Vagina (tissue), 2 donors: Measurements from ENCODE around the gene CD40LG. TPM values are rescaled to one million over a fixed set of nuclear protein-coding genes. Genes with fewer than 3 reads are reported as not detected.

Experiments used
- DNase-seq, 2 donors: peaks; one replicate each; pipeline ENCODE4 v3.0.0-alpha.2; 2017; ENCODE audit errors: extremely low spot score in 2 of 2
- H3K27ac ChIP-seq: fragments of 200-600 bp; sonication (generic); one replicate; pipeline ENCODE4 v1.5.1; 2019
- H3K27me3 ChIP-seq: fragments of 200-600 bp; sonication (generic); one replicate; pipeline ENCODE4 v1.5.1; 2019
- H3K36me3 ChIP-seq, 2 donors: fragments of 200-600 bp; sonication (generic); one replicate each; pipeline ENCODE4 v1.5.1; 2017 to 2019
- H3K4me1 ChIP-seq: fragments of 200-600 bp; sonication (generic); one replicate; pipeline ENCODE4 v1.5.1; 2019
- H3K4me3 ChIP-seq, 2 donors: fragments of 200-600 bp; sonication (generic); 1 replicate in 1 of 2; 2 replicates in 1 of 2; pipeline ENCODE4 v1.5.1; 2016 to 2019
- H3K9me3 ChIP-seq: fragments of 200-600 bp; sonication (generic); one replicate; pipeline ENCODE4 v1.5.1; 2019
- CTCF ChIP-seq, 3 experiments: fragments of 450-650 bp in 2 of 3; fragments of 200-600 bp in 1 of 3; sonication (generic) in 1 of 3; IDR thresholded peaks; one replicate each; pipeline ENCODE4 v1.5.1; 2017 to 2019; ENCODE audit warnings: antibody characterized with exemption in 3 of 3, mild to moderate bottlenecking in 2 of 3, moderate library complexity in 2 of 3
- POLR2A ChIP-seq, 2 donors: fragments of 450-650 bp; IDR thresholded peaks; one replicate each; pipeline ENCODE4 v1.6.1; 2017; ENCODE audit warnings: antibody characterized with exemption in 2 of 2, mild to moderate bottlenecking in 2 of 2, moderate library complexity in 2 of 2
- POLR2AphosphoS5 ChIP-seq, 2 donors: sonication (generic); formaldehyde crosslinking; IDR thresholded peaks; one replicate each; pipeline ENCODE4 v1.9.0; 2017; ENCODE audit warnings: antibody characterized with exemption in 2 of 2, mild to moderate bottlenecking in 2 of 2, low read depth in 1 of 2; ENCODE audit not compliant: insufficient read depth in 1 of 2
- intact Hi-C: fragments of 100-400 bp; cut with DNase I; formaldehyde crosslinking; loops from one replicate; pipeline ENCODE4 v1.15.1; 2023
- total RNA-seq: library from RNA; depleted of rRNA; stranded (reverse); fragments of >200 nt; gene quantifications from one replicate; pipeline ENCODE4 v1.2.3, GENCODE V29; 2016

Gene CD40LG
- total RNA-seq, 1 donor from 2014 or later: not detected

GRCh38 chrX:136665258-136665900 is 17.4 kb downstream of the CD40LG start:
- Histone ChIP-seq H3K27ac (no peak overlapping the region), H3K27me3 (no peaks in the 10 kb centered on the region), H3K9me3 (no peaks in the 10 kb centered on the region), H3K4me1 (no peaks in the 10 kb centered on the region), H3K36me3 (peaks cover 0 to 6% of the 10 kb centered on the region in 2 donors), H3K4me3 (no peak overlapping the region)
- no peak for DNase-seq
- intact Hi-C loops: no loop called here
- TF ChIP-seq POLR2A (IDR thresholded peaks at IDR 0.05) (no peak), CTCF (IDR thresholded peaks at IDR 0.05) (no peak), POLR2AphosphoS5 (IDR thresholded peaks at IDR 0.05; ENCODE audit: insufficient read depth in 1 of 2, low read depth in 1 of 2) (no peak)

- Histone ChIP-seq H3K27ac (no peak overlapping the region), H3K9me3 (no peaks in the 10 kb centered on the region), H3K36me3 (peaks cover 0 to 6% of the 10 kb centered on the region in 2 donors), H3K27me3 (no peaks in the 10 kb centered on the region), H3K4me1 (no peaks in the 10 kb centered on the region), H3K4me3 (no peak overlapping the region)
- TF ChIP-seq POLR2AphosphoS5 (IDR thresholded peaks at IDR 0.05; ENCODE audit: insufficient read depth in 1 of 2, low read depth in 1 of 2) (no peak), POLR2A (IDR thresholded peaks at IDR 0.05) (no peak), CTCF (IDR thresholded peaks at IDR 0.05) (no peak)
- no peak for DNase-seq
- intact Hi-C loops: no loop called here
Observed at GRCh38 chrX:136666088-136666487, 18.1 kb downstream of the CD40LG start.

- H3K4me1 ChIP-seq: no peaks in the 10 kb centered on the region
- TF ChIP-seq POLR2AphosphoS5 (IDR thresholded peaks at IDR 0.05; ENCODE audit: insufficient read depth in 1 of 2, low read depth in 1 of 2) (no peak), POLR2A (IDR thresholded peaks at IDR 0.05) (no peak)
- no peak for DNase-seq
- intact Hi-C loops: no loop called here
- no peaks in the 10 kb centered on the region for H3K9me3 ChIP-seq
- no peak overlapping the region for H3K27ac ChIP-seq
- H3K27me3 ChIP-seq: no peaks in the 10 kb centered on the region
- H3K4me3 ChIP-seq: no peak overlapping the region
- peaks cover 0 to 10% of the 10 kb centered on the region in 2 donors for H3K36me3 ChIP-seq
Observed at GRCh38 chrX:136667446-136668168, 19.6 kb downstream of the CD40LG start.

GRCh38 chrX:136671006-136671610 is 23.1 kb downstream of the CD40LG start:
- H3K27ac ChIP-seq: no peak overlapping the region
- H3K4me1 ChIP-seq: no peaks in the 10 kb centered on the region
- H3K9me3 ChIP-seq: no peaks in the 10 kb centered on the region
- no peak for DNase-seq
- H3K36me3 ChIP-seq: peaks cover 0 to 10% of the 10 kb centered on the region in 2 donors
- intact Hi-C loops: no loop called here
- no peak for TF ChIP-seq POLR2AphosphoS5 (IDR thresholded peaks at IDR 0.05; ENCODE audit: insufficient read depth in 1 of 2, low read depth in 1 of 2)
- no peak for TF ChIP-seq CTCF (IDR thresholded peaks at IDR 0.05)
- TF ChIP-seq POLR2A (IDR thresholded peaks at IDR 0.05): no peak
- no peak overlapping the region for H3K4me3 ChIP-seq
- no peaks in the 10 kb centered on the region for H3K27me3 ChIP-seq

- Histone ChIP-seq H3K4me3 (no peak overlapping the region), H3K9me3 (no peaks in the 10 kb centered on the region), H3K27me3 (no peaks in the 10 kb centered on the region), H3K27ac (no peak overlapping the region), H3K4me1 (no peaks in the 10 kb centered on the region), H3K36me3 (peaks cover 0 to 4% of the 10 kb centered on the region in 2 donors)
- no peak for TF ChIP-seq POLR2AphosphoS5 (IDR thresholded peaks at IDR 0.05; ENCODE audit: insufficient read depth in 1 of 2, low read depth in 1 of 2)
- no peak for TF ChIP-seq CTCF (IDR thresholded peaks at IDR 0.05)
- DNase-seq: no peak
- intact Hi-C loops: no loop called here
Observed at GRCh38 chrX:136674270-136674985, 26.5 kb downstream of the CD40LG start.
